ENCODE measurements around the gene ZNF134.

GRCh38 chr19:57672466-57672865, 58.4 kb downstream of the ZNF134 start:
- TF ChIP-seq, protein P1, sequence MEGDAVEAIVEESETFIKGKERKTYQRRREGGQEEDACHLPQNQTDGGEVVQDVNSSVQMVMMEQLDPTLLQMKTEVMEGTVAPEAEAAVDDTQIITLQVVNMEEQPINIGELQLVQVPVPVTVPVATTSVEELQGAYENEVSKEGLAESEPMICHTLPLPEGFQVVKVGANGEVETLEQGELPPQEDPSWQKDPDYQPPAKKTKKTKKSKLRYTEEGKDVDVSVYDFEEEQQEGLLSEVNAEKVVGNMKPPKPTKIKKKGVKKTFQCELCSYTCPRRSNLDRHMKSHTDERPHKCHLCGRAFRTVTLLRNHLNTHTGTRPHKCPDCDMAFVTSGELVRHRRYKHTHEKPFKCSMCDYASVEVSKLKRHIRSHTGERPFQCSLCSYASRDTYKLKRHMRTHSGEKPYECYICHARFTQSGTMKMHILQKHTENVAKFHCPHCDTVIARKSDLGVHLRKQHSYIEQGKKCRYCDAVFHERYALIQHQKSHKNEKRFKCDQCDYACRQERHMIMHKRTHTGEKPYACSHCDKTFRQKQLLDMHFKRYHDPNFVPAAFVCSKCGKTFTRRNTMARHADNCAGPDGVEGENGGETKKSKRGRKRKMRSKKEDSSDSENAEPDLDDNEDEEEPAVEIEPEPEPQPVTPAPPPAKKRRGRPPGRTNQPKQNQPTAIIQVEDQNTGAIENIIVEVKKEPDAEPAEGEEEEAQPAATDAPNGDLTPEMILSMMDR (IDR thresholded peaks at IDR 0.05) = no peak
- no peak for TF ChIP-seq POLR2A (IDR thresholded peaks at IDR 0.05)
